HepG2 (cell line): ENCODE measurements around the gene MB21D2. TPM values are rescaled to one million over a fixed set of nuclear protein-coding genes. Genes with fewer than 3 reads are reported as not detected.

ENCODE experiments used
- CHCHD3 ChIP-seq: sonication (generic); formaldehyde crosslinking; IDR thresholded peaks from 2 replicates; pipeline ENCODE4 v1.8.0; 2022; ENCODE audit warnings: mild to moderate bottlenecking, missing genetic modification reagents, moderate library complexity
- FOXO1 ChIP-seq: sonication (generic); formaldehyde crosslinking; IDR thresholded peaks from 2 replicates; pipeline ENCODE4 v1.4.0; 2020; ENCODE audit warnings: missing genetic modification reagents
- FOXP1 ChIP-seq, 2 experiments: fragments of 450-650 bp in 1 of 2; IDR thresholded peaks; 2 replicates each; pipeline ENCODE4 v1.6.1; 2017 to 2018; ENCODE audit warnings: antibody characterized with exemption in 1 of 2
- HNF4G ChIP-seq, 2 experiments: sonication (generic) in 1 of 2; formaldehyde crosslinking in 1 of 2; IDR thresholded peaks; 2 replicates each; pipeline versions ENCODE4 v1.4.0 to v1.6.1; 2011 to 2020; ENCODE audit warnings: borderline replicate concordance in 2 of 2, low read depth in 2 of 2, mild to moderate bottlenecking in 2 of 2, low read length in 1 of 2, missing genetic modification reagents in 1 of 2, moderate library complexity in 1 of 2
- PCBP2 ChIP-seq: fragments of 200-400 bp; formaldehyde crosslinking; optimal IDR thresholded peaks from 2 replicates; pipeline ENCODE3; 2018; ENCODE audit warnings: low read length, low read depth; ENCODE audit not compliant: poor library complexity, severe bottlenecking
- PITX1 ChIP-seq: sonication (generic); formaldehyde crosslinking; IDR thresholded peaks from 2 replicates; pipeline ENCODE4 v1.5.1; 2020; ENCODE audit warnings: mild to moderate bottlenecking, missing genetic modification reagents
- RARG ChIP-seq: sonication (generic); formaldehyde crosslinking; IDR thresholded peaks from 2 replicates; pipeline ENCODE4 v1.4.0; 2020; ENCODE audit warnings: low read depth, mild to moderate bottlenecking, missing genetic modification reagents
- RFXANK ChIP-seq: IDR thresholded peaks from 2 replicates; pipeline ENCODE4 v1.6.1; 2016
- SRSF1 ChIP-seq: fragments of 200-400 bp; formaldehyde crosslinking; optimal IDR thresholded peaks from 2 replicates; pipeline ENCODE3; 2017; ENCODE audit warnings: mild to moderate bottlenecking, low read depth, low read length, moderate library complexity
- TBP ChIP-seq: sonication (generic); formaldehyde crosslinking; IDR thresholded peaks from 2 replicates; pipeline ENCODE4 v1.5.0; 2020; ENCODE audit warnings: missing genetic modification reagents
- TP53 ChIP-seq: sonication (generic); formaldehyde crosslinking; conservative IDR thresholded peaks from 2 replicates; pipeline ENCODE4 v1.4.0; 2020; ENCODE audit warnings: missing genetic modification reagents
- ZBTB10 ChIP-seq: sonication (generic); formaldehyde crosslinking; IDR thresholded peaks from 2 replicates; pipeline ENCODE4 v1.4.0; 2020; ENCODE audit warnings: missing genetic modification reagents, borderline replicate concordance
- ZFAT ChIP-seq: sonication (generic); formaldehyde crosslinking; conservative IDR thresholded peaks from 2 replicates; pipeline ENCODE4 v1.8.1; 2023; ENCODE audit warnings: missing genetic modification reagents, inconsistent platforms
- ZFP90 ChIP-seq: sonication (generic); formaldehyde crosslinking; IDR thresholded peaks from 2 replicates; pipeline ENCODE4 v1.8.0; 2022; ENCODE audit warnings: missing genetic modification reagents, mild to moderate bottlenecking, inconsistent platforms, borderline replicate concordance
- ZMYM3 ChIP-seq: sonication (generic); formaldehyde crosslinking; IDR thresholded peaks from 2 replicates; pipeline ENCODE4 v1.5.1; 2020; ENCODE audit warnings: mild to moderate bottlenecking, missing genetic modification reagents
- ZNF335 ChIP-seq: sonication (generic); formaldehyde crosslinking; IDR thresholded peaks from 2 replicates; pipeline ENCODE4 v1.4.0; 2020; ENCODE audit warnings: missing genetic modification reagents
- ZNF414 ChIP-seq: sonication (generic); formaldehyde crosslinking; IDR thresholded peaks from 2 replicates; pipeline ENCODE4 v1.5.0; 2020; ENCODE audit warnings: missing genetic modification reagents
- ZNF550 ChIP-seq: sonication (generic); formaldehyde crosslinking; IDR thresholded peaks from 2 replicates; pipeline ENCODE4 v1.4.0; 2020; ENCODE audit warnings: mild to moderate bottlenecking, missing genetic modification reagents, borderline replicate concordance
- ZNF552 ChIP-seq: sonication (generic); formaldehyde crosslinking; IDR thresholded peaks from 2 replicates; pipeline ENCODE4 v1.9.0; 2022; ENCODE audit warnings: missing genetic modification reagents, mild to moderate bottlenecking, borderline replicate concordance
- ZNF557 ChIP-seq: sonication (generic); formaldehyde crosslinking; IDR thresholded peaks from 2 replicates; pipeline ENCODE4 v1.4.0; 2020; ENCODE audit warnings: missing genetic modification reagents
- ZNF883 ChIP-seq: sonication (generic); formaldehyde crosslinking; IDR thresholded peaks from 2 replicates; pipeline ENCODE4 v1.5.1; 2020; ENCODE audit warnings: mild to moderate bottlenecking, missing genetic modification reagents; ENCODE audit errors: not compliant biosample characterization
- ZZZ3 ChIP-seq: sonication (generic); formaldehyde crosslinking; IDR thresholded peaks from 2 replicates; pipeline ENCODE4 v1.4.0; 2020; ENCODE audit warnings: missing genetic modification reagents, mild to moderate bottlenecking, borderline replicate concordance
- polyA plus RNA-seq, 8 experiments: library from polyadenylated mRNA; depleted of rRNA in 3 of 8; stranded (reverse) in 7 of 8; unstranded in 1 of 8; fragments of >200 nt; fragmentation: Illumina TruSeq in 4 of 8; extraction: Trizol in 4 of 8; gene quantifications; 2 replicates each; pipeline versions ENCODE4 v1.2.1 to v1.2.3, GENCODE V29; 2011 to 2016; ENCODE audit warnings: low read depth in 4 of 8, missing spikeins in 1 of 8, mixed read lengths in 1 of 8; ENCODE audit not compliant: insufficient read depth in 1 of 8
- total RNA-seq, 5 experiments: library from RNA; depleted of rRNA; stranded (reverse); fragments of >200 nt; fragmentation: Illumina TruSeq; extraction: Trizol; gene quantifications; 2 replicates each; pipeline ENCODE4 v1.2.3, GENCODE V29; 2016; ENCODE audit warnings: low read depth in 1 of 5
- TF ChIP-seq, protein P1 (sequence below): sonication (generic); formaldehyde crosslinking; IDR thresholded peaks from 2 replicates; pipeline ENCODE4 v1.4.0; 2020; ENCODE audit warnings: missing genetic modification reagents, borderline replicate concordance

The MB21D2 gene
- total and polyA plus RNA-seq, 2 of the 13 experiments (the other 11 are each of a cell fraction or from before 2014, with no cell fraction given), result 0.90 to 1.6 TPM

GRCh38 chr3:192851821-192852372, 65.8 kb downstream of the MB21D2 start (continued):
- no peak for TF ChIP-seq SRSF1
- no peak for TF ChIP-seq TP53 (CRISPR knock-in tag)
- TF ChIP-seq ZFP90 (CRISPR knock-in tag), result no peak
- no peak for TF ChIP-seq ZNF557
- no peak for TF ChIP-seq ZMYM3
- no peak for TF ChIP-seq ZFAT (CRISPR knock-in tag)
- TF ChIP-seq FOXO1 (CRISPR knock-in tag), result no peak; the same call in 1 of the 2 replicates
- TF ChIP-seq ZNF335 (CRISPR knock-in tag), result no peak
- TF ChIP-seq TBP (CRISPR knock-in tag), result no peak
- no peak for TF ChIP-seq PCBP2
- TF ChIP-seq HNF4G (IDR thresholded peaks at IDR 0.05; ENCODE audit: borderline replicate concordance, low read depth, low read length), result peak; percentile 33; the same call in 1 of the 2 replicates
- TF ChIP-seq HNF4G (CRISPR knock-in tag; IDR thresholded peaks at IDR 0.05; ENCODE audit: borderline replicate concordance, low read depth), result no peak
- no peak for TF ChIP-seq FOXP1 (IDR thresholded peaks at IDR 0.05)
- peak; percentile 76; the same call in 1 of the 2 replicates for TF ChIP-seq FOXP1 (CRISPR knock-in tag; IDR thresholded peaks at IDR 0.05)
- no peak for TF ChIP-seq RFXANK (CRISPR knock-in tag)
- TF ChIP-seq ZBTB10 (CRISPR knock-in tag), result no peak
- TF ChIP-seq ZZZ3 (CRISPR knock-in tag), result no peak
- peak; percentile 63; the same call in 1 of the 2 replicates for TF ChIP-seq PITX1 (CRISPR knock-in tag)
- no peak for TF ChIP-seq ZNF414 (CRISPR knock-in tag)
- TF ChIP-seq ZNF550 (CRISPR knock-in tag), result no peak
- no peak for TF ChIP-seq RARG (CRISPR knock-in tag)
- no peak for TF ChIP-seq CHCHD3 (CRISPR knock-in tag)
- TF ChIP-seq, protein P1, sequence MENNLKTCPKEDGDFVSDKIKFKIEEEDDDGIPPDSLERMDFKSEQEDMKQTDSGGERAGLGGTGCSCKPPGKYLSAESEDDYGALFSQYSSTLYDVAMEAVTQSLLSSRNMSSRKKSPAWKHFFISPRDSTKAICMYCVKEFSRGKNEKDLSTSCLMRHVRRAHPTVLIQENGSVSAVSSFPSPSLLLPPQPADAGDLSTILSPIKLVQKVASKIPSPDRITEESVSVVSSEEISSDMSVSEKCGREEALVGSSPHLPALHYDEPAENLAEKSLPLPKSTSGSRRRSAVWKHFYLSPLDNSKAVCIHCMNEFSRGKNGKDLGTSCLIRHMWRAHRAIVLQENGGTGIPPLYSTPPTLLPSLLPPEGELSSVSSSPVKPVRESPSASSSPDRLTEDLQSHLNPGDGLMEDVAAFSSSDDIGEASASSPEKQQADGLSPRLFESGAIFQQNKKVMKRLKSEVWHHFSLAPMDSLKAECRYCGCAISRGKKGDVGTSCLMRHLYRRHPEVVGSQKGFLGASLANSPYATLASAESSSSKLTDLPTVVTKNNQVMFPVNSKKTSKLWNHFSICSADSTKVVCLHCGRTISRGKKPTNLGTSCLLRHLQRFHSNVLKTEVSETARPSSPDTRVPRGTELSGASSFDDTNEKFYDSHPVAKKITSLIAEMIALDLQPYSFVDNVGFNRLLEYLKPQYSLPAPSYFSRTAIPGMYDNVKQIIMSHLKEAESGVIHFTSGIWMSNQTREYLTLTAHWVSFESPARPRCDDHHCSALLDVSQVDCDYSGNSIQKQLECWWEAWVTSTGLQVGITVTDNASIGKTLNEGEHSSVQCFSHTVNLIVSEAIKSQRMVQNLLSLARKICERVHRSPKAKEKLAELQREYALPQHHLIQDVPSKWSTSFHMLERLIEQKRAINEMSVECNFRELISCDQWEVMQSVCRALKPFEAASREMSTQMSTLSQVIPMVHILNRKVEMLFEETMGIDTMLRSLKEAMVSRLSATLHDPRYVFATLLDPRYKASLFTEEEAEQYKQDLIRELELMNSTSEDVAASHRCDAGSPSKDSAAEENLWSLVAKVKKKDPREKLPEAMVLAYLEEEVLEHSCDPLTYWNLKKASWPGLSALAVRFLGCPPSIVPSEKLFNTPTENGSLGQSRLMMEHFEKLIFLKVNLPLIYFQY (CRISPR knock-in tag), result no peak
- no peak for TF ChIP-seq ZNF883 (CRISPR knock-in tag)
- TF ChIP-seq ZNF552 (CRISPR knock-in tag), result no peak
